ENCODE results near the gene MAN1C1.

MAN1C1 gene

DNA sequence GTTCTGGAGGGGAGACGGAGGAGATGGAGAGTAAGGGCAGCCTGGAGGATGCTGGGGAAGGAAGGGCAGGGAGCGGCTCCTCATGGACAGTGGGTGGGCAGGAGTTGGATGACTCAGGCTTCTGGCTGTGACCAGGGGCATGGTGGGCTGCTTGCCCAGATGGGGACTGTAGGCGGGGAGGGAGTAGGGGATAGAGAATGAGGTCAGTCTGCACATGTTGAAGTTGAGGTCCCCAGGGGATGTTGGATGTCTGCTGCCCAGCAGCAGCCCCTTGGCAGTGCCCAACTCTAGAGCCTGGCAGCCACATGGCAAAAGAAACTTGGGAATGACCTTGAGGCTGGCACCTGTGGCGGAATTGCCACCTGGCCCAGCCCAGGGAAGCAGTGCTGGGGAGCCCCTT lies 189.8 kb downstream of the MAN1C1 start:
- no peak for DNase-seq

DNA sequence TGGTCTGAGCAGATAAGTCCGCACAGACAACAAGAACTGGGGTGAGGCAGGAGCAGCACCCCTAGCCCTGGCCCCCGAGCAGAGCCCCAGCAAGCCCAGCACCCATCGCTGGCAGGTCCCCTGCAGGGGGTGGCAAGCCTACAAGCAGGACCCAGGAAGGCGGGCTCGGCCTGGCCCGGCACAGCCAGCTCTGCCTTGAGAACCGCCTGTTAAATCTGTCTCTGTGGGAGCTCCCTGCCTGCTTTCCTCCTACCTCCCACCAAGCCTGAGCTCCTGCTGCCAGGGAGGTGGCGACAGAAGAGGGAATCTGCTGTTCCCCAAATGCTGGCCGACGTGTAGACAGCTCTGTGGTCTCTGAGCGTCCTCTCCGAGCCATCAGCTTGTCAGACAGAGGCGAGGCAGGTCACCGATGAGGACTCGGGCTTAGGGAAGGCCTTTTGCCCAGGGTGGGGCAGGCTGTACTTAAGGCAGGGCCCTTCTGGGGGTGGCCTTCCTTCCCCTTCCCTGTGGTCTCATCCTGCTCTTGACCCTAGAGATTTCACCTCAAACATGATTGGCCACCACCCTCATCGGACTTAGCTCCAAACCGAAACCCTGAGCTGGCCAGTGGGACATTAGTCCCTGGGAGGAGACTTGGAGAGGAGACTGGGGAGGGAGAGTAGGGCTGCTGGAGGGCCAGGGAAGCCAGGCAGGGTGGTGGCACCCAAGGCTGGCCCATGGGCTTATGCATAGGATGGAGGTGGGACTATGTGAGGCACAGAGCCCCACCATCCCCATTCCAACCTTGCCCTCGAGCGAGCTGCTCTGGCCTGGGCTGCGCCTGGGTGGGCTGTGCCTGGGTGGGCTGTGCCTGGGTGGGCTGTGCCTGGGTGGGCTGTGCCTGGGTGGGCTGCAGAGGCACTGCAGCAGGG lies 191.1 kb downstream of the MAN1C1 start:
- no peak for DNase-seq

DNA sequence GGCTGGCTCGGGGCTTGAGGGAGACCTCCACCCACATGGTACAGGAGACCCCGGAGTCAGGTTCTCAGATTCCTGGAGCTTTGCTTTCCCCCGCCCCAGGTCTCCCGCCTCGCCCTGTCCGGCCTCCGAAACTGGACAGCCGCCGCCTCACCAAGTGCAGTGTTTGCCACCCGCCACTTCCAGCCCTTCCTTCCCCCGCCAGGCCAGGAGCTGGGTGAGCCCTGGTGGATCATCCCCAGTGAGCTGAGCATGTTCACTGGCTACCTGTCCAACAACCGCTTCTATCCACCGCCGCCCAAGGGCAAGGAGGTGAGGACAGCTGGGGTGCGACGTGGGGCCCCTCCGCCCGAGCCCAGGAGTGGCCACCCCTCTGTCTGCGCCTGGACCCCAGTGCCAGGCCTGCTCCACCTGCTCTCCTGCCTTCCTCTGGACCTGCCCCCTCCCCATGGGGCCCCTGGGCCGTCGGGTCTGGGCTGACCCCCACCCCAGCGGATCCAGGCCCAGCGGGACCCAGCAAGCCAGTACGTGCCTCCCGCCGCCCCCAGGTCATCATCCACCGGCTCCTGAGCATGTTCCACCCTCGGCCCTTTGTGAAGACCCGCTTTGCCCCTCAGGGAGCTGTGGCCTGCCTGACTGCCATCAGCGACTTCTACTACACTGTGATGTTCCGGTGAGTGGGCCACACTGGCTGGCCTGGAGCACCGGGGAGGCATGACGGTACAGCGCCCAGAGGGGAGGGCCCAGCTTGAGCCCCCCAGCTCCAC lies 192.1 kb downstream of the MAN1C1 start:
- no peak for DNase-seq

DNA sequence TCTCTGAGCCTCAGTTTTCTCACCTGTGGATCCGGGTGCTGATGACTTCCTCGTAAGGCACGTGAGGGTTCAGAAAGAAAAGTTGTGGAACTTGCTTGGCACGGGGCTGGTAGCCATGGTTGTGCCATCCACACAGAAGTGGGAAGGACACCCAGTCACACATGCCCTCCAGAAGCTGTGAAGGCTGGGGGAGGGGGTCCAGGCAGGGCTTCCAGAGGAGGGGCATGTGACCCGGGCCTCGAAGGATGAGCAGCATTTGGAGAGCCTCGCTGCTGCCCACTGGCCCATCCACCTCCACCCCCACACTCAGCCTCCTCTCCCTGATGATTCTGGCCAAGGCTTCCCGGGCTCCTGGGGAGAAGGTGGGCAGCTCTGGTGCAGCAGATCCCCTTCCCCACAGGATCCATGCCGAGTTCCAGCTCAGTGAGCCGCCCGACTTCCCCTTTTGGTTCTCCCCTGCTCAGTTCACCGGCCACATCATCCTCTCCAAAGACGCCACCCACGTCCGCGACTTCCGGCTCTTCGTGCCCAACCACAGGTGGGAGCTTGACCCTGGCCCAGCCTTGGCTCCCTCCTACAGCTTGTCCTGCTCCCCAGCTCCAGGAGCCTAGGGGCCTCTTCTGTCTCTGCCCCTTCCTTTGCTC lies 192.8 kb downstream of the MAN1C1 start:
- DNase-seq = no peak

DNA sequence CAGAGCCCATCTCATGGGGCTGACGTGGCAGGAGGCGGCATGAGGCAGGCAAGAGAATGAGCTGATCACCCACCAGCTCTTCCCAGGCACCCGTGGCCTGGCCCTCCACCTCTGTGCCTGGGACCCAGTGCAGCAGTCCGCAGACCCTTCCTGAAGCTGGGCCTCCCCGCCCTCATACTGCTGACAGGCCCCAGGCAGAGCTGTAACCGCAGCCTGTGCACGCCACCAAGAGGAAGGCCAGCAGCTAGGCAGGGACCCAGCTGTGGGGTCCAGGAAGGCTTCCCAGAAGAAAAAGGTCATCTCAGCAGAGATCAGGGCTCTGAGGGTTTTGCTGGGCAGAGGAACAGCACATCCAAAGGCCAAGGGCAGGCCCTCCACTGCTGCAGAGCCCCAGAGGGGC lies 193.3 kb downstream of the MAN1C1 start:
- DNase-seq = no peak

DNA sequence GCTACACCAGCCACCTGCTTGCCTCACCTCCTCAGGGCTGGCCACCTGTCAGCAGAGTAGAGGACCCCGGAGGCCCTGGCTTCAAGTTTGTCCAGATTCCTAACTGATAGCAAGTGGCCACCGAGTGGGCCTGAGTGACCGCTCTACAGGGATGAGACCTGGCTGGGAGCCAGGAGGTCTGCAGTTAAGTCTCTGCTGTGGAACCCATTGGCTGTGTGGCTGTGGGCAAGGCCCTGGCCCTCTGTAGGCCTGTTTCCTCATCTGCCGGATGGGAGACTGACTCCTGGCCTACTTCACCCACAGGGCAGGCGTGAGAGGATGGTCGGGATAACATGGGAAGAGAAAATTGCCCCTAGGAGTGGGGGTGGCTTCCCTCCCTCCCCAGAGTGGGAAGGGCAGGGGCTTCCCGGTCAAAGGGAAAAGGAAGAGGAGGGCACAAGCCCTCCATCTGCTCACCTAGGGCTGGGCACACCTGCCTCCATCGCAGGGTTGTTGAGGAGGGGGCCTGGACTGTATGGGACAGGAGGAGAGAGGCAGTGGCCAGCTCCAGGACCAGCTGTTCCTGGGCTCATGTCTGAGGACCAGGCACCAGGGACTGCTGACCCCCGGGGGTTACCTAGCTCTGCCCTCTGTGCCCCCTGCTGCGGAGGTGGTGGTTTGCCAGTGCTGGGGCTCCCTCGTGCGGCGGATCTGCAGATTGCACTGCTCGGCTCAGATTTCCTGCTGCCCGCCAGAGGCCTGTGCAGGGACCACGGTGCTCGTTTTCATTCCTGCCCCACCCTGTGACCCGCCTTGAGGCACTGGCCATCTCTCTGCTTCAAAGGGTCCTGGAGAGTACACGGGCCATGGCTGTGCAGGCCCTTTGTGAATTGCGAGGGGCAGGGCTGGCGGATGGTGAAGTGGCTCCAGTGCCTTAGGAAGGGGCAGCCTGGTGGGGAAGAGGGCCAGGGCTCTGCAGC lies 194.0 kb downstream of the MAN1C1 start:
- DNase-seq = peak; percentile 45 to 75 (median 60)

DNA sequence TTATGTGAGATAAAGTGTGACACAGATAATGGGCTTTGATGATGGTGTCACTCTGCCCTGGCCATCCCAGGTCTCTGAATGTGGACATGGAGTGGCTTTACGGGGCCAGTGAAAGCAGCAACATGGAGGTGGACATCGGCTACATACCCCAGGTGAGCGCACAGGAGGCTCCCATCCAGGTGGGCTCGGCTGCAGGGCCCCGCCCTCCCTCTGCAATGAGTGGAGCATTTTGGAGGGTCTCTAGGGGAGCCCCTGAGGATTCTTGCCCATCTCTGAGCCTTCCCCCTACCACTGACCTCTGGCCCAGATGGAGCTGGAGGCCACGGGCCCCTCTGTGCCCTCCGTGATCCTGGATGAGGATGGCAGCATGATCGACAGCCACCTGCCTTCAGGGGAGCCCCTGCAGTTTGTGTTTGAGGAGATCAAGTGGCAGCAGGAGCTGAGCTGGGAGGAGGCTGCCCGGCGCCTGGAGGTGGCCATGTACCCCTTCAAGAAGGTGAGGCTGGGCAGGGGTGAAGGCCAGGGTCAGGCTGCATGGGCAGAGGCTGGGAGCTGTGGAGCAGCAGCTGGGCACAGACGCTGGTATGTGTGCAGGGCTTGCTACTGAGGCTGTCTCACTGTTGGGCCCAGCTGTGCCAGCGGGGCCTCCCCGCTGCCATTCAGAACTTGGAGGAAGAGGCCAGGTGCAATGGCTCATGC lies 194.9 kb downstream of the MAN1C1 start:
- no peak for DNase-seq

DNA sequence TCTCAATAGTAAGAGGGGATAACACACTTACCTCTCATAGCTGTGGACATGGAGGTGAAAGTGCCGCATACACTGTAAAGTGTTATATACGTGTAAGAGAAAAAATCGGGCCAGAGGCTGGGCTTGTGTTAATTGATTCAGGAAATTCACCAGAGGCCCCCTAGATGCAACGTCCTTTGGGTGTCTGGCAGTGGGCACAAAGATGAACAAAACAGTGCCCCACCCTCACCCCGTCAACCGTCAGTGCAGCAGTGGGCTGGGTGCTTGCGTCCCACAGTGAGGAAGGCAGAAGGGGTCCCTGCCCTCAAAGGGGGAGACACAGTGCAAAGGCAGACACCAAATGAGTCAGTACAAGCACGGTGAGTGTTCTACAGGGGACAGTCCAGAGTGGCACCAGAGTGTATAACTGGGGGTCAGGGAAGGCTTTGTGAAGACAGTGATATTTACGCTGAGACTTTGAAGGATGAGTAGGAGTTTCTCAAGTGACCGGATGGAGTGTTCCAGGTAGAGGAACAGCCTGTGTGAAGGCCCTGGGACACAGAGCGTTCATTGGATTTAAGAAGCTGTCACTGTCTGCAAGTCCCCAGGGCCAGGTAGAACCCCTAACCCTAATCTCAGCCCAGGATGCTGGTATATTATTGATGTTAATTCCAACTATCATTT lies 196.6 kb downstream of the MAN1C1 start:
- no peak for DNase-seq

DNA sequence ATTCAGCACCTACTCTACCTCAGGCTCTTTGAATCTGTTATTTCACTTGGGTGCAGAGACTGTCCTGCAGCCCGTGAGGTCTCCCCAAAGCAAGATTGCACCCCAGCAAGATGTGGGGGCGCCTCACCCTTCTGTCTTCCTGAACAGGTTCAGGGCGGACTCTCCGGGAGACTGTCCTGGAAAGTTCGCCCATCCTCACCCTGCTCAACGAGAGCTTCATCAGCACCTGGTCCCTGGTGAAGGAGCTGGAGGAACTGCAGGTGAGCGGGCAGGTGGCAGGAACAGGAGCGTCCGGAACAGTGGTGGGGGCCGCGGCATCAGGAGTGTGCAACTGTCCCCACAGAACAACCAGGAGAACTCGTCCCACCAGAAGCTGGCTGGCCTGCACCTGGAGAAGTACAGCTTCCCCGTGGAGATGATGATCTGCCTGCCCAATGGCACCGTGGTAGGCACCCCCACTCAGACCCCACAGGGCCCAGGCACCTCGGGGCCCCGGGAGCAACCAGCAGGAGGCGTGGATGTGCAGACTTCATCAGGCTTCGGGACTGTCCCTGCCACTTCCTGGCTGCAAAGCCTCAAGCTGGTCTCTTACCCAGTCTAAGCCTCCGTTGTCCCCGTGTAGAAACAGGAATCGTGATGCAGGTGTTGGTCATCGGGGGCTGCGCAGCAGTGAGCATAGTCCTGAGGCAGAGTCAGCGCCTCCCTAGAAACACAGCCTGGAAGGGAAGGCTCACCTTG lies 197.3 kb downstream of the MAN1C1 start:
- DNase-seq = no peak

DNA sequence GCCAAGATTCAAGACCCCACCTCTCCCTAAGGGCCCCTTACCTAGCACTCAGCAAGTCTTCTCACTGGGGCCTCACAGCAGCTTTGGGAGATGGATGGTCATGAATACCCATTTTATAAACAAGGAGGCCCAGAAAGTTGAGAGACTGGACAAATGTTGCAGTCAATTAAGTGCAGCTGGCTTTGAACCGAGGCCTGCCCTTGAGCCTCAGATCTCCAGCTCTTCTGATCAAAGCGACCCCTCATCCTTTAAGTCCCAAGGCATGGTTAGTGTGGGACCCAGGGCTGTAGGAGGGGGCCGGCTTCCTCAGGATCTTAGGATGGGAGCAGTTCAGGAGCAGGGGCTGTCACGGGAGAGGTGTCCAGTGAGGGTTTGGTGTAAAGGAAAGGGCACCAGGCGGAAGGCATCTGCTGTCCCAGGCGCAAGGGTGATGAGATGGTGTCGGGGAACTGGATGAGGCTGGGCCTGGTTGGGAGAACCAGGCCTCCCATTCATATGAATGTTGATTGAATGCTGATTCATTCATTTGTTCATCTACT lies 198.0 kb downstream of the MAN1C1 start:
- no peak for DNase-seq

DNA sequence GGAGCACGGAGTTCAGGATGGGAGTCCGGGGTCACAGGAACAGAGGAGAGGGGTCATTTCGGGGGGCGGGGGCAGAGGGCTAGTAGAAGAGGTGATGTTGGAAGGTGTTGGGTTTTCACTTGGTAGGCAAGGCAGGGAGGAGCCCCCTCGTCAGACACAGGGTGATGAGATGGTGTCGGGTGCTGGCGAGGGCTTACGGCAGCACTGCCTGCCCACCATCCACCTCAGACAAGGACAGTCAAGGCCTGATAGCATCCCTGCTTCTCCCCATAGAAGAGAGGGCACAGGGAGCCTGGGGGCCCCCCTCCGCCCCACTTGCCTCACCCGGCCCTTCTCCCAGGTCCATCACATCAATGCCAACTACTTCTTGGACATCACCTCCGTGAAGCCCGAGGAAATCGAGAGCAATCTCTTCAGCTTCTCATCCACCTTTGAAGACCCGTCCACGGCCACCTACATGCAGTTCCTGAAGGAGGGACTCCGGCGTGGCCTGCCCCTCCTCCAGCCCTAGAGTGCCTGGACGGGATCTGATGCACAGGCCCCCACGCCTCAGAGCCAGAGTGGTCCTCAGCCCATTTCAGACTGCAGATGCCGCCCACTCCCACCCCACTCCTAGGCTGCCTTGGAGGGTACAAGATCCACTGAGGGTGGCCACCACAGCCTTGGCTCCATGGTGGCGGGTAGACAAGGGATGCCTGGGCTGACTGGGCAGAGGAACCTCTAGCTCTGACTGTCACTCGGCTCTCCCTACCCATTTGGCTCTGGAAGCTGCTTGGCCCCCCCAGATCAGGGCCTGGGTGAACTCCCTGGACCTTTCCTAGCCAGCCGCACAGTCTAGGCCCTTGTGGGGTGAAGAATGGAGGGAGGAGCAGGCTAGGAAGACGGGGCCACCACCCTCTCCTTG lies 198.9 kb downstream of the MAN1C1 start:
- DNase-seq = no peak

DNA sequence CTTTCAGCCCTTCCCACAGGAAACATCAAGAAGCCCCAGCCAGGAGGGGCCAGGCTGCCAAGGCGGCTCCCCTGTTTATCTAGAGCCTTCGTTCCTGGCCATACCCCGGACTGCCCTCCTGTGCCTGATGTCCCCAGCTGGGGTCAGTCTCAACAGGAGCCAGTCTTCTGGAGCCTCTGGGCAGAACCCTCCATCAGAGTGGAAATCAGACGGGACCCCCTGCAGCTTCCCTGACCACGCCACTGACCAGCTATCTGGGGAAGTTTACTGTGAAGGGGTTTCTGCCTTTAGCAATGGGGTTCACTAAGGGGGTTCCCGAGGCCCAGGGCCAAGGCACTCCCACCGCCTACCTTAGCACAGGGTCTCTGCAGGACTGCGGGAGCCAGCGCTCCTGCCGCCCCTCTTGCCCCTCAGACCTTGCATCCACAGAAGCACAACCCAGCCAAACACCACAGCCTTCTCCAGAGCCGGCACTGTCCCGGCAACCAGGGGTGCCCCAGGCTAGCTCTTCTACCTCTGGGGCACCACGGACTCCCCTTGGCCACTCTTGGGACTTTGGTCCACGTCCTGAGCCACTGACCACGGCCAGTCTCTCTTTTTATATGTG lies 199.6 kb downstream of the MAN1C1 start:
- no peak for DNase-seq

DNA sequence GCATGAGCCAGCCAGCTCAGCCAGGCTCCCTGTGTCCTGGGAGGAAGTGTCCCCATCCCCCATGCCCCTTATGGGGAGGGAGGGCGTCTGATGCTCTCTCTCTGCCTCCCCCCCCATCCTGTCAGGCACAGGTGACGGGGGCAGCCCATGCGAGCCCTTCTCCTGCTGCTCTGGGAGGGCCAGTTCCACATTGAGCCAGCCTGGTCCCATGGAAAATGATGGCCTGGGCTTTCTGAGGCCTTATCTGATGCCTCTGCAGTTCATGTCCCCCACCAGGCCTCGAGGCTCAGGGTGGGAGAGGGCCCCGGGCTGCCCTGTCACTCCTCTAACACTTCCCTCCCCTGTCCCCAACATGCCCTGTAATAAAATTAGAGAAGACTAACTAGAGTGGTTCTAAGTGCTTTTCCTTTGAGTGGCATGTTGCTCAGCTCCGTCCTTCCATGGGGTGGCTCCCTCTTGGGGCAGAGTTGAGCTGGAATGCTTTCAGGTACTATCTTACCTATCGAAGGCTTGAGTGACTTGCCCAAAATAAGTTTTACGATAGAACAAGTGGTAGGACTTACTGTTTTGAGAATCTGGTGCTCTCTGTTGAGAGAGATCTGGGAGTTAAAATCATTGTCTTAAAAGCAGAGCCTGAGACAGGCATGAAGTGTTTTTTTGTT lies 201.4 kb downstream of the MAN1C1 start:
- no peak for DNase-seq

DNA sequence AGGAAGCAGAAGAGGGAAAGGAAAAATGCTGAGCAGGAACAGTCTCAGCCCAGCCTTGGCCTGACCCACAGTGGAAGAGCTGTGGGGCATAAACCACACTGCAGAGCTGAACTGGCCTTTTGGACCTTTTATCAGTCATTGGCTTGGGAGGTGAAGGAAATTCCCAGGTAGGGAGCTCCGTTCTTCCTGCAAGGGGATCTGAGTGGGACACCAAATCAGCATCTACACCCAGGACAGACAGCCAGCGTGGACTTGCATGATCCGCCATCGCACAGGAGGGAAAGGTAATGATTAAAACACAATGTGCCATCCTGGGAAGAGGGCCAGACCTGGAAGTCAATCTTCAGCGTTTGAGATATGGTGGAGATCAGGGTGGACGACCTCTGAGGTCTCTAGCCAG lies 202.0 kb downstream of the MAN1C1 start:
- DNase-seq = no peak

DNA sequence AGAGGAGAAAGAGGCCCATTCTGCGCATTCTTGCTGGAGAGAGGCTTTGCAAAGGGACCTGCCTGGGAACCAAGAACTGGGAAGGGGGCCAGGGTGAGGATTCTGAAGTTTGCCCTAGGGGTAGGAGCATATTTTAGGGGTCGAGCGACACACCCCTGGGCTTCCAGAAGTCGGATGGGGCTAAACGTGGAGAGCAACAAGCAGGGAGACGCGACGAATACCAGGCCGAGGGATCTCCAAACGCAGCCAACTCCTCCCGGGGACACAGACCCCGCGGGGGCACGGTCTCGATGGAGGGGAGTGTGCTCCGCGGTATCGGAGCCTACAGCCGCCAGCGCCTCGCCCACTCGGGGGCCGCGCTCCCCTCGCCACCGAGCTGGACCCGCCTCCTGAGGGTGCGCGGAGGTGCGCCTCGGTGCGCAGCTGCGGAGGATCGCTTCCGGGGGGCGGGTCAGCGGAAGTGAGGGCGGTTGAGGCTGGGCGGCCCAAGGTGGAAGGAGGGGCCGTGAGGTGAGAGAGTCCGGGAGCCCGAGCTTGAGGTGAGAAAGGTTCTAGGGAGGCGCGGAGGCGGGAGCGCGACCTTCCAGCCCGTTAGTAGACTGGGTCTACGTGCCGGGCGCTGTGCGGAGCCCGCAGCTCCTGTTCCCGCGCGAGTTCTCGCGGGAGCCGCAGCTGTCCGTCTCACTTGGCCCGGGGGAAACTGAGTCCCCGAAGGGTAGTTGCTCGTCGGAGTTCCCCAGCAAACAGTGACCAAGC lies 203.1 kb downstream of the MAN1C1 start, which contains the start of gene MTFR1L:
MTFR1L (plus strand) TSS at position 464 of the 756 bp plus-strand sequence. CDS start 3,151 bp downstream, outside the sequence.
- DNase-seq = peak; percentile 83 to 88 (median 85)

DNA sequence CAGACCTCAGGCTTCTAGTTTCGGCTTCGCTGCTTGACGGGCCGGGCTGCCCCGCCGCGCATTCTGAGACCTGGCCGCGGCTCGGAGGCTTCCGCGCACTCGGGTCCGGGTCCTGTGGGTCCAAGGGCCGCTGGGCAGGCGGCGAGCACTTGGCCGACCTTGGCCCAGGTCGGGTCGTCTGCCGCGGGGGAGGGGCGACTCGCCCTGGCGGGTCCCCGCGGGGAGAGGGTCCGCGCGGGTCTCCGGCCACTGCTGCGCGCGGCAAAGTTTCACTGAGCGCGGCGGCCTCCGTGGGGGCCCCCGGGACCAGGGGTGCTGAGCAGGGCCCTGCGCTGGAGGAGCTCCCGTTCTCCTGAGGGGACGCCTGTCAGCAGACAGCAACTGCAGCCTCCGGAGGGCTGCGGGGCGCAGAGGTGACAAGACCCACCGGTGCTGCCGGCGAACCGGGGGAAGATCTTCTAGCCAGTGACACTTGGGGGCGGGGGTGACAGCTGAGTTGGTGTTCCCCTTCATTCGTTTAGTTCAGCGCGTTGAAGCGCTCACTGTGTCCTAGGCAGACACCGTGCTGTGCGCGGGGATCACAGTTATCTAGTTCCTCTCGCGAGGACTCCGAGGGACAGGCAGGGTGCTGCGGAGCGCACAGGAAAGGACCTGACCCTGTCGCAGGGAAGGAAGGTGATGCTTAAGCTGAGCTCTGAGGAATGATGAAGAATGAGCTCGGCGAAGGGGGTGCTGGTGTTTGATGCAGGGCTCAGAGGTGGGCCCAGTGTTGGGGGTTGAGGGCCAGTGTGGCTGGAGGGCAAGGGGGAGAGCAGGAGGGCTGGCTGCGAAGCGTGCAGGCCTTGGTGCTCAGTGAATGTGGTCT lies 203.9 kb downstream of the MAN1C1 start:
- peak; percentile 9 to 72 (median 72) for DNase-seq
